Upper lobe of left lung (tissue), 6 donors: Measurements from ENCODE around the gene EFCC1. TPM values are rescaled to one million over a fixed set of nuclear protein-coding genes. Genes with fewer than 3 reads are reported as not detected.

Experiments used
- ATAC-seq, 2 donors: fragments of 200-7000 bp; cut with Tn5 transposase; one replicate each; pipeline ENCODE4 v1.9.1; 2022; ENCODE audit warnings: mild to moderate bottlenecking in 2 of 2, moderate library complexity in 2 of 2; ENCODE audit not compliant: low FRiP score in 2 of 2
- DNase-seq, 2 donors: peaks; one replicate each; pipeline ENCODE4 v3.0.0-alpha.2; 2019 to 2020
- H3K27ac ChIP-seq, 4 donors: fragments of 200-600 bp; sonication (generic); one replicate each; pipeline ENCODE4 v1.5.1; 2016 to 2019
- H3K27me3 ChIP-seq, 4 donors: fragments of 200-600 bp; sonication (generic); one replicate each; pipeline ENCODE4 v1.5.1; 2017 to 2019
- H3K36me3 ChIP-seq, 4 donors: fragments of 200-600 bp; sonication (generic); one replicate each; pipeline ENCODE4 v1.5.1; 2016 to 2019
- H3K4me1 ChIP-seq, 4 donors: fragments of 200-600 bp; sonication (generic); one replicate each; pipeline ENCODE4 v1.5.1; 2018 to 2019
- H3K4me3 ChIP-seq, 4 donors: fragments of 200-600 bp; sonication (generic); one replicate each; pipeline ENCODE4 v1.5.1; 2017 to 2019; ENCODE audit warnings: mild to moderate bottlenecking in 2 of 4, moderate library complexity in 1 of 4
- H3K9me3 ChIP-seq, 4 donors: fragments of 200-600 bp; sonication (generic); one replicate each; pipeline ENCODE4 v1.5.1; 2018 to 2019
- CTCF ChIP-seq, 6 experiments: fragments of 450-650 bp in 4 of 6; fragments of 200-600 bp in 2 of 6; sonication (generic) in 2 of 6; IDR thresholded peaks; one replicate each; pipeline ENCODE4 v1.5.1; 2016 to 2019; ENCODE audit warnings: antibody characterized with exemption in 6 of 6
- EP300 ChIP-seq, 4 donors: sonication (generic); formaldehyde crosslinking; IDR thresholded peaks; one replicate each; pipeline ENCODE4 v1.5.1; 2017; ENCODE audit warnings: antibody characterized with exemption in 4 of 4, control low read depth in 2 of 4
- POLR2A ChIP-seq, 4 donors: fragments of 450-650 bp; IDR thresholded peaks; one replicate each; pipeline ENCODE4 v1.5.1; 2016 to 2017; ENCODE audit warnings: antibody characterized with exemption in 4 of 4, mild to moderate bottlenecking in 2 of 4
- POLR2AphosphoS5 ChIP-seq, 2 donors: sonication (generic); formaldehyde crosslinking; IDR thresholded peaks; one replicate each; pipeline ENCODE4 v1.5.1; 2017; ENCODE audit warnings: antibody characterized with exemption in 2 of 2
- WGBS, 2 donors: methylation state at CpG; one replicate each; pipeline ENCODE4 v1.1.5; 2017 to 2018; 5-methylcytosine and 5-hydroxymethylcytosine counted together
- total RNA-seq, 6 donors: library from RNA; depleted of rRNA in 4 of 6; stranded (reverse); fragments of >200 nt in 4 of 6; gene quantifications; one replicate each; pipeline versions ENCODE4 v1.1.0 to v1.2.1, GENCODE V29; 2016 to 2021
- donor health status: DM: no; HTN: no; CAD: no; lungs with moderate emphysema.
- donor health status: DM: no; HTN: yes; CAD: no; lungs with severe emphysema.

EFCC1 gene
- total RNA-seq, 6 donors from 2014 or later = 3.1 to 20.6 (median 11.4) TPM

GRCh38 chr3:129057249-129057648 is 56.1 kb downstream of the EFCC1 start:
- Histone ChIP-seq H3K27me3 (no peaks in the 10 kb centered on the region), H3K4me1 (peaks cover 21 to 39% (median 28%) of the 10 kb centered on the region in 4 donors), H3K36me3 (no peaks in the 10 kb centered on the region), H3K27ac (no peak overlapping the region), H3K4me3 (no peak overlapping the region), H3K9me3 (no peaks in the 10 kb centered on the region)
- TF ChIP-seq POLR2A (IDR thresholded peaks at IDR 0.05) = no peak
- no peak for TF ChIP-seq POLR2AphosphoS5 (IDR thresholded peaks at IDR 0.05)
- no peak for TF ChIP-seq CTCF (IDR thresholded peaks at IDR 0.05)
- no peak for TF ChIP-seq EP300 (IDR thresholded peaks at IDR 0.05)
- 91 to 93% methylated on average over 4 of the region's 4 CpGs for WGBS, 2 donors
- DNase-seq = no peak
- ATAC-seq = no peak

- ATAC-seq (peak in 1 of 2 donors; percentile 10), DNase-seq (no peak)
- Histone ChIP-seq H3K4me1 (peaks cover 10 to 25% (median 15%) of the 10 kb centered on the region in 4 donors), H3K4me3 (no peak overlapping the region), H3K27me3 (no peaks in the 10 kb centered on the region), H3K9me3 (no peaks in the 10 kb centered on the region), H3K36me3 (no peaks in the 10 kb centered on the region), H3K27ac (peak overlapping the region in 1 of 4 donors; percentile 45)
- 44 to 50% methylated on average over 4 of the region's 4 CpGs for WGBS, 2 donors
- TF ChIP-seq CTCF (IDR thresholded peaks at IDR 0.05) (no peak), EP300 (IDR thresholded peaks at IDR 0.05) (no peak), POLR2A (IDR thresholded peaks at IDR 0.05) (no peak)
Observed at GRCh38 chr3:129058441-129059200, 57.5 kb downstream of the EFCC1 start.

- H3K4me3 ChIP-seq = no peak overlapping the region
- WGBS, 2 donors = 75 to 83% methylated on average over 8 to 11 of the region's 11 CpGs
- H3K27me3 ChIP-seq = no peaks in the 10 kb centered on the region
- TF ChIP-seq CTCF (IDR thresholded peaks at IDR 0.05) (no peak), POLR2AphosphoS5 (IDR thresholded peaks at IDR 0.05) (no peak), EP300 (IDR thresholded peaks at IDR 0.05) (no peak), POLR2A (IDR thresholded peaks at IDR 0.05) (no peak)
- no peaks in the 10 kb centered on the region for H3K9me3 ChIP-seq
- DNase-seq (peak in 1 of 2 donors; percentile 45), ATAC-seq (no peak)
- H3K36me3 ChIP-seq = no peaks in the 10 kb centered on the region
- peak overlapping the region in 3 of 4 donors; percentile 8 to 45 (median 9) for H3K27ac ChIP-seq
- peaks cover 5 to 17% (median 8%) of the 10 kb centered on the region in 4 donors for H3K4me1 ChIP-seq
Observed at GRCh38 chr3:129059311-129059958, 58.3 kb downstream of the EFCC1 start.

GRCh38 chr3:129060276-129061022 is 59.3 kb downstream of the EFCC1 start, which contains the start of gene GP9:
Gene GP9 (plus strand): TSS chr3:129060779. CDS start chr3:129061740, 961 bp downstream.
- peak within 1 kb of the TSS in 3 of 4 donors; percentile 8 to 45 (median 43) for H3K27ac ChIP-seq
- WGBS, 2 donors = 59 to 70% methylated on average over 6 to 10 of the region's 13 CpGs
- ATAC-seq (no peak), DNase-seq (peak in 1 of 2 donors; percentile 52)
- H3K36me3 ChIP-seq = no peaks in the 10 kb centered on the region
- H3K9me3 ChIP-seq = no peaks in the 10 kb centered on the region
- no peaks in the 10 kb centered on the region for H3K27me3 ChIP-seq
- TF ChIP-seq POLR2AphosphoS5 (IDR thresholded peaks at IDR 0.05) (no peak), EP300 (IDR thresholded peaks at IDR 0.05) (no peak), POLR2A (IDR thresholded peaks at IDR 0.05) (no peak), CTCF (IDR thresholded peaks at IDR 0.05) (no peak)
- H3K4me1 ChIP-seq = peaks cover 5 to 10% (median 7%) of the 10 kb centered on the region in 4 donors
- H3K4me3 ChIP-seq = no peak within 1 kb of the TSS
